Esophagus muscularis mucosa (tissue), 4 donors: ENCODE results near the gene COL6A1. TPM values are rescaled to one million over a fixed set of nuclear protein-coding genes. Genes with fewer than 3 reads are reported as not detected.

Source experiments
- DNase-seq: peaks from one replicate; pipeline ENCODE4 v3.0.0-alpha.2; 2017; ENCODE audit errors: extremely low spot score
- H3K27ac ChIP-seq, 4 donors: fragments of 200-600 bp; sonication (generic); replicated peaks in 1 of 4; 1 replicate in 3 of 4; 2 replicates in 1 of 4; pipeline ENCODE4 v1.5.1; 2016 to 2019; ENCODE audit warnings: mild to moderate bottlenecking in 1 of 4
- H3K27me3 ChIP-seq, 4 donors: fragments of 200-600 bp; sonication (generic); one replicate each; pipeline versions ENCODE4 v1.5.1 to v1.6.0; 2016 to 2019
- H3K36me3 ChIP-seq, 4 donors: fragments of 200-600 bp; sonication (generic); one replicate each; pipeline ENCODE4 v1.5.1; 2016 to 2019
- H3K4me1 ChIP-seq, 4 donors: fragments of 200-600 bp; sonication (generic); one replicate each; pipeline ENCODE4 v1.5.1; 2016 to 2019
- H3K4me3 ChIP-seq, 4 donors: fragments of 200-600 bp; sonication (generic); 1 replicate in 2 of 4; 2 replicates in 2 of 4; pipeline ENCODE4 v1.5.1; 2016 to 2019; ENCODE audit warnings: mild to moderate bottlenecking in 4 of 4, moderate library complexity in 1 of 4
- H3K9me3 ChIP-seq, 4 donors: fragments of 200-600 bp; sonication (generic); 1 replicate in 3 of 4; 2 replicates in 1 of 4; pipeline ENCODE4 v1.5.1; 2016 to 2019
- CTCF ChIP-seq, 3 experiments: fragments of 200-600 bp in 2 of 3; fragments of 450-650 bp in 1 of 3; sonication (generic) in 2 of 3; IDR thresholded peaks; one replicate each; pipeline ENCODE4 v1.5.1; 2017 to 2019; ENCODE audit warnings: antibody characterized with exemption in 3 of 3, mild to moderate bottlenecking in 2 of 3, moderate library complexity in 1 of 3
- EP300 ChIP-seq: sonication (generic); formaldehyde crosslinking; IDR thresholded peaks from one replicate; pipeline ENCODE4 v1.6.1; 2017; ENCODE audit warnings: antibody characterized with exemption
- POLR2A ChIP-seq: fragments of 450-650 bp; IDR thresholded peaks from one replicate; pipeline ENCODE4 v1.6.1; 2017; ENCODE audit warnings: antibody characterized with exemption, moderate library complexity, mild to moderate bottlenecking, low read depth
- POLR2AphosphoS5 ChIP-seq, 2 donors: sonication (generic); formaldehyde crosslinking; IDR thresholded peaks; one replicate each; pipeline ENCODE4 v1.6.1; 2017; ENCODE audit warnings: antibody characterized with exemption in 2 of 2
- WGBS: methylation state at CpG from one replicate; pipeline ENCODE4 v1.1.5; 2018; 5-methylcytosine and 5-hydroxymethylcytosine counted together
- intact Hi-C: fragments of 100-400 bp; cut with DNase I; formaldehyde crosslinking; loops from one replicate; pipeline ENCODE4 v1.15.1; 2023
- total RNA-seq, 4 donors: library from RNA; depleted of rRNA; stranded (reverse); fragments of >200 nt; gene quantifications; one replicate each; pipeline versions ENCODE4 v1.1.0 to v1.2.1, GENCODE V29; 2016

COL6A1 gene
- total RNA-seq, 4 donors from 2014 or later: 646 to 1,432 (median 1,078) TPM

- H3K27ac ChIP-seq: peak overlapping the region; percentile 84 to 90 (median 84)
- TF ChIP-seq POLR2AphosphoS5 (IDR thresholded peaks at IDR 0.05) (peak in 1 of 2 donors; percentile 68), POLR2A (no peak), EP300 (no peak), CTCF (IDR thresholded peaks at IDR 0.05) (no peak)
- intact Hi-C loops: loop anchor here (5.0 kb wide), 1 partner anchor 47 kb away; the partner anchor contains the start of gene COL6A1
- 27% methylated on average over 5 of the region's 5 CpGs for WGBS
- peaks cover 19 to 62% (median 52%) of the 10 kb centered on the region in 4 donors for H3K4me1 ChIP-seq
- H3K36me3 ChIP-seq: no peaks in the 10 kb centered on the region
- DNase-seq: no peak
- peaks cover 0 to 7% (median 0%) of the 10 kb centered on the region in 4 donors for H3K9me3 ChIP-seq
- H3K4me3 ChIP-seq: no peak overlapping the region
- H3K27me3 ChIP-seq: no peaks in the 10 kb centered on the region
These were observed 47.8 kb downstream of the COL6A1 start for GRCh38 chr21:46029186-46029924.

GRCh38 chr21:46031484-46031883 is 49.9 kb downstream of the COL6A1 start:
- Histone ChIP-seq H3K36me3 (no peaks in the 10 kb centered on the region), H3K27ac (no peak overlapping the region), H3K27me3 (no peaks in the 10 kb centered on the region), H3K9me3 (peaks cover 0 to 7% (median 0%) of the 10 kb centered on the region in 4 donors), H3K4me3 (no peak overlapping the region), H3K4me1 (peaks cover 22 to 54% (median 47%) of the 10 kb centered on the region in 4 donors)
- WGBS: 91% methylated on average over 12 of the region's 12 CpGs
- TF ChIP-seq POLR2A (no peak), POLR2AphosphoS5 (IDR thresholded peaks at IDR 0.05) (no peak), CTCF (IDR thresholded peaks at IDR 0.05) (no peak), EP300 (no peak)
- intact Hi-C loops: no loop called here
- no peak for DNase-seq

- WGBS: 90% methylated on average over 6 of the region's 6 CpGs
- peaks cover 16 to 52% (median 49%) of the 10 kb centered on the region in 4 donors for H3K4me1 ChIP-seq
- no peak overlapping the region for H3K27ac ChIP-seq
- no peak overlapping the region for H3K4me3 ChIP-seq
- H3K27me3 ChIP-seq: no peaks in the 10 kb centered on the region
- TF ChIP-seq POLR2A (no peak), CTCF (IDR thresholded peaks at IDR 0.05) (no peak), POLR2AphosphoS5 (IDR thresholded peaks at IDR 0.05) (no peak), EP300 (no peak)
- no peak for DNase-seq
- intact Hi-C loops: no loop called here
- H3K9me3 ChIP-seq: peaks cover 0 to 7% (median 0%) of the 10 kb centered on the region in 4 donors
- H3K36me3 ChIP-seq: no peaks in the 10 kb centered on the region
These were observed 50.5 kb downstream of the COL6A1 start for GRCh38 chr21:46032100-46032499.

- DNase-seq: no peak
- intact Hi-C loops: no loop called here
- peak overlapping the region in 3 of 4 donors; percentile 20 to 36 (median 27) for H3K27ac ChIP-seq
- H3K4me1 ChIP-seq: peaks cover 13 to 40% (median 33%) of the 10 kb centered on the region in 4 donors
- peaks cover 0 to 7% (median 0%) of the 10 kb centered on the region in 4 donors for H3K9me3 ChIP-seq
- 75% methylated on average over 46 of the region's 64 CpGs for WGBS
- no peak for TF ChIP-seq POLR2A
- TF ChIP-seq EP300: no peak
- TF ChIP-seq CTCF (IDR thresholded peaks at IDR 0.05): no peak
- no peak for TF ChIP-seq POLR2AphosphoS5 (IDR thresholded peaks at IDR 0.05)
- H3K4me3 ChIP-seq: no peak overlapping the region
- no peaks in the 10 kb centered on the region for H3K36me3 ChIP-seq
- H3K27me3 ChIP-seq: no peaks in the 10 kb centered on the region
These were observed 52.1 kb downstream of the COL6A1 start for GRCh38 chr21:46033410-46034400.
